DMS79 treated with DMSO at 0.1 percent for 48 hours (cell line): Measurements from ENCODE around the gene ZC3H7A.

ENCODE experiments used
- DNase-seq: peaks from one replicate; lab custom pipeline; 2025; lab: John Stamatoyannopoulos, UW

The ZC3H7A gene

DNA sequence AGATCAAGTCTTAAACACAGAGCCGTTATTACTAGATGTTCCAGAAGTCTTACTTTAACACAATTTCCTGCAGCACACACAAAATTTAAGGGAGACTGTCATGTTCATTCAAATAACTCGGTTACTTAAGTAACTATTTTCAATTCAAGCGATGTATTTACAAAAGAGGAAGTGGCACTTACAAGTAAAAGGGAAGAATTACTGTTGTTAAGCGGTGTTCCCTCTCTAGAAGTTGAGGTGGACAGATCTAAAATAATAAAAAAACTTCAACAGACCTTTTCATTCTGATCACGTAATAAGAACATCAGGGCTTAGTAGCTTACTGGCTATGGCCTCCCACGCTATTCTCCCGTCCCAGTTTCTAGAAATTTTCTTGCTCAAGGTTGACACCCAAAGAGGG lies 28.2 kb downstream of the ZC3H7A start:
- no peak for DNase-seq

DNA sequence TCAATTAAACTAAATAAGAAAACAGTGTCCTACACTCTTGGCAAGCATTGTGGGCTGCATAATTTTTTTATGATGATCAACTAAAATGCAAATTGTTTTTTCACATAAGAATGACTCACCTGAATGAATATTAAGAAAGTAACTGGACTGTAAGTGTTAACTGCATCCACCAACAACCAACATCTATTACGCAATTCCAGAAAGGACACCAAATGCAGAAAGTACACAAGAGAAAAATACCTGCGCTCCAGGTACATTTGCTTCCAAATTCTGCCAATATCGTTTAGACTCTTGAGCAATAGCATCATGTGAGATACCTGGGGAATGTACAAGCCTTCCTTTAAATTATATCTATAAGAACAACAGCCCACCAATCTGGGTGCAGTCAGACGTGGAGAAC lies 34.6 kb downstream of the ZC3H7A start:
- DNase-seq, result no peak

GRCh38 chr16:11759997-11760396 lies 37.1 kb downstream of the ZC3H7A start:
- no peak for DNase-seq

- no peak for DNase-seq
These were observed 37.8 kb downstream of the ZC3H7A start for GRCh38 chr16:11759163-11759834.

DNA sequence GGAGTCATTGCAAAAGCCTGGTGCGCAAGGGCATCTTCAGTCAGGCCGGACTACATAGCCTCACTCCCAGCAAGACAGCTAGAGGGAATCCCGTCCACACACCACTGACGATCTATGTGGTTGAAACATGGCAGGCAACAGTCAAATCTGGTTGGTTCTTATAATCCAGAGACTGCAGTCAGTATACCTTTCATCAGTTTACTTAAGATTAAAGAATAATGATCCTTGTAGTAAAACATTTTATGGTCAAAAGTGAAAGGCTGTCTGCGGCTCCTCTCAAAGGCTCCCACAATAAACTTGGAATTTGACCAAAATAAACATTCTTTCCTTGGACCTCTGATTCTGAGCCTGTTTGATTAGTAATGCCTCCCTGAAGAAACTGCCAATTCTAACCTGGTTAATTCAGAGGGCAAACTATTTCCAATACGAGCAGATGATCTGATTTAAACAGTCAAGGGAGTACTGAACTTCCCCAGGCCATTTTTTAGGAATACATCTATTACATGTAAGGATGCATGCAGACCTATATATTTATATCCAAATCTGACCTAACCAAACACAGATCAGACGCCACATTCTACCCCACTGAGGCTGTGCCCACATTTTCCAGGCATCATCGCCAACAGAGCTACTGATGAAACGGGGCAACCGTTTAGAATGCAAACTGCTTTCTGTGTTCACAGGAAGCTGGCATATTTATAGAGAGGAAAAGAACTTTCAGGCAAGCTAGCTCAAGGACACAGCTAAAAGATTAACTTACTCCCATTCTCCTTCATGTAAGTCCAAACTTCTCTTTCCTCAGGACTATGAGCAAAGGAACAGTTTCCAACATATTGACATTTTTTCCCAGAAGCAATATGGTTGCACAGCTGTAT lies 39.1 kb downstream of the ZC3H7A start:
- DNase-seq, result peak; percentile 58

DNA sequence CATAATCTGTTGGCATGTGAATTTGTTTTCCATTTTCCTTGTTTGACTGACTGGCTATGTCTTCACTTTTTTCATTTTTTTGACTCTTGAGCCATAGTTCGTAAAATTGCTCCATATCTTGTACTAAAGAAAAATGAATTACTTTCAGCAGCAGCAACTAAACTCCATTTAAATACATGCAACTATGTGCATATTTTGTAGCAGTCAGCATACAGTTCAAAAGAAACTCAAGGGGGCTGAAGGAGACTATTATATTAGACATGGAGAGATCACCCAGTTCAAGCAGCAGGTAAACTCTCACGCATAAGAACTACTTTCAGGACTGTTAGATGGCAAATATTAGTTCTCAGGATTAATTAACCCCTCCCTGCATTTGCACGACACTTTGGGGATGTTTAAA lies 40.8 kb downstream of the ZC3H7A start:
- no peak for DNase-seq

DNA sequence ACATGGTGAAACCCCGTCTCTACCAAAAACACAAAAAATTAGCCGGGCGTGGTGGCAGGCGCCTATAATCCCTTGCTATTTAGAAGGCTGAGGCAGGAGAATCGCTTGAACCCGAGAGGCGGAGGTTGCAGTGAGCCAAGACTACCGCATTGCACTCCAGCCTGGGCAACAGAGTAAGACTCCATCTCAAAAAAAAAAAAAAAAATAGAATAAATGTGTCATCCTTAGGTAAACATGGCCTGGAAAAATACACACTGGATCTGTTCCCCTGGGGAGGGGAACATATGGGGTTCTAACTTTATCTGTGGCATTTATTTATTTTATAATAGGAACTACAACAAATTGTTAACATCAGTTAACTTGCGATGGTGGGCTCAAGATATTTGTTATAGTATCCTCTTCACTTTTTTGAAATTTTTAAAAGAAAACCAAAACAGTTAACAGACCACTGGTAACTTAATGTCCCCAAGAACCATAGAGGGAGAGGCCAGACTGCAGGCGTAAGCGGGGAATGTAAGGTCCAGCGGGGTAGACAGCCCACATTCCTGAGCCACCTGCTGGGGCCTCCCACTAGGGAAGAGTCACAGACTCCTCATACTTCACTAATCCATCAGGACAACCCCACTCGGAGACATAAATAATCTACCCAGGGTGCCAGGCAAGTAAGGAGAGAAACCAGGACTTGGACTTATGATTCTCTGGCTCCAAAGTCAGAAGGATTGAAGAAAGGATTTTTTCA lies 41.9 kb downstream of the ZC3H7A start:
- DNase-seq, result no peak

DNA sequence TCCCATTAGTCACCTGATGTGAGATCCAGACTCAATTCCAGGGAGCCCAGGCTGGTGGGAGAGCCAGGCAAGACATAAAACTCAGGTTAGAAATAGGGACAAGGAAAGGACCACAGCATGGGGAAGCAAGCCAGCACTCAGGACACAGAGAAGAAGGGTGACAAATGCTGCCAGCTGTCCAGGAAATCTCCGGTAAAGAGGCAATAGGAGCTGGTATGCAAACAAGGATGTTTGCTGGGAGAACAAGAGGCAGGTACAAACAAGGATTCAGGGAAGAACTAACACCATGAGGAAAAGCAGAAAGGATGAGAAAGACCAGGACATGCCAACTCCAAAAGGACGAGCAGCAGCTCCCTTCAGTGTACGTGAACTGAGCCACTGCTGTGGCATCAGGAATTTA lies 44.2 kb downstream of the ZC3H7A start:
- no peak for DNase-seq

DNA sequence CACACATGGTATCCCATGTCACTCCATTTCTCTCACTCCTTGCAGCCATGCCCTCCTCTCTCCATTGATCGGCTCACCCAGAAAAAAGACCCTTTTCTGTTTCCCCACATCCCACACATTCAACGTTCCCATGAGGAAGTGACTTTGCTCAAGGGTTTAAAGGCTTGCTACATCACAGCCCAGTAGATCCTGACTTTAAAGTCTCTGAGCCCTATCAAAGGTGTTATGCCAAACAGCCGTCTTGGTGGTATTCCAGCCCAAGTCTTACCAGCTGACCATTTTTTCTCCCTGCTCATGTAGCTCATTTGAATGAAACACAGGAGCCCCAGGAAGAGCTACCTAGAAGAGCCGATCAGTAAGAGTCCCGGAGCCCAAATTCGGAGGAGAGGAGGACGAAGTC lies 47.0 kb downstream of the ZC3H7A start:
- no peak for DNase-seq

DNA sequence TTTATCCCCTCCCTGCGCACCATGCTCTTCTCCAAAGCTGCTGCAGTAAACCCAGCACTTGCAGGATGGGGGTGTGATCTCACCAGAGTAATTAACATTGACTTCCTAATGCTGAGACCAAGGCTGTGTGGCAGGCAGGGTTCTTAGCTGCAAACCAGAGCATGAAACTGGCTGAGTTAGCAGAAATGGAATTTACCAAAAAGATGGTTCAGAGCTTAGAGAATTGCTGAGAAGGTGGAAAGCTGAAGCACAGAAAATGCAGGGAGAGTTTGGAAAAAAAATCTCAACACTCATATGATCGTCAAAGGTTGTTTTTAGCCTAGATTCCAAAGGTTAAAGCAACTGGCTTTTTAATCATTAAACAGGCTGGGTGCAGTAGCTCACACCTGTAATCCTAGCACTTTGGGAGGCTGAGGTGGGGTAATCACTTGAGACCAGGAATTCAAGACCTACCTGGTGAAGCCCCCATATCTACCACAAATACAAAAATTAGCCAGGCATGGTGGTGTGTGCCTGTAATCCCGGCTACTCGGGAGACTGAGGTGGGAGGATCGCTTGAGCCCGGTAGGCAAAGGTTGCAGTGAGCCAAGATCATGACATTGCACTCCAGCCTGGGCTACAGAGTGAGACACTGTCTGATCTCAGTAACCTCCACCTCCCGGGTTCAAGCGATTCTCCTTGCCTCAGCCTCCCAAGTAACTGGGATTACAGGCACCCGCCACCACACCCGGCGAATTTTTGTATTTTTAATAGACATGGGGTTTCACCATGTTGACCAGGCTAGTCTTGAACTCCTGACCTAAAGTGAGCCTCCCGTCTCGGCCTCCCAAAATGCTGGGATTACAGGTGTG lies 48.4 kb downstream of the ZC3H7A start:
- DNase-seq, result peak; percentile 5

DNA sequence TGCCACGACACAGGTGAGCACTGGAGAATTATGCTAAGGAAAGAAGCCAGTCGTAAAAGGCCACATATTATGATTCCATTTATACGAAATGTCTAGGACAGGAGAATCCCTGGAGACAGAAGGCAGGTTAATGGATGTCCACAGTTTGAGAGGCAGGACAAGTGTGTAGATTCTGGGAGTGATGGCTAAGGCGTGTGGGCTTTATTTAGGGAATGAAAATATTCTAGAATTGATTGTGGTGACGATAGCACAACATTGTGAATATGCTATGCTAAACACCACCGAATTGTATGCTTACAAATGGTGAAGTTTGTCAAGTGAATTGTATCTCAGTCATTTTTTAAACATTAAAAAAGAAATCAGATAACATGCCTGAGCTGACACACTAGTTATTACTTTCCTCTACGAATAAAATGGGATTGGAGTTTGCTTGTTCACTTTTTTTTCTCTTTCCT lies 49.1 kb downstream of the ZC3H7A start:
- DNase-seq, result no peak

DNA sequence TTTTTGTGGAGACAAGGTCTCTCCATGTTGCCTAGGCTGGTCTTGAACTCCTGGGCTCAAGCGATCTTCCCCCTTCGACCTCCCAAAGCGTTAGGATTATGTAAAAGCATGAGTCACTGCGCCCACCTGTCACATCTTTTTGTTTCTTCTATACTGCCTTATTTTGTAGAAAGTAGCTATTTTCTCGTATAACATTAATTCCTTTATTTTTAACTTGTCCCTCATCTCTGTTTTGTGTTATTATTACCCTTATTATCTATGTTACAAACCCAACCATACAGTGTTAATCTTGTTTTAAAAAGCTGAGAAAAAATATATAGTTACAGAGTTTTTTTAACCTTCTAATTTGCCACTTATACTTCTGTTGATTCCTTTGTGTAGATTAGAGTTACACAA lies 53.0 kb downstream of the ZC3H7A start:
- DNase-seq, result no peak

GRCh38 chr16:11743308-11744074 lies 53.6 kb downstream of the ZC3H7A start:
- no peak for DNase-seq

DNA sequence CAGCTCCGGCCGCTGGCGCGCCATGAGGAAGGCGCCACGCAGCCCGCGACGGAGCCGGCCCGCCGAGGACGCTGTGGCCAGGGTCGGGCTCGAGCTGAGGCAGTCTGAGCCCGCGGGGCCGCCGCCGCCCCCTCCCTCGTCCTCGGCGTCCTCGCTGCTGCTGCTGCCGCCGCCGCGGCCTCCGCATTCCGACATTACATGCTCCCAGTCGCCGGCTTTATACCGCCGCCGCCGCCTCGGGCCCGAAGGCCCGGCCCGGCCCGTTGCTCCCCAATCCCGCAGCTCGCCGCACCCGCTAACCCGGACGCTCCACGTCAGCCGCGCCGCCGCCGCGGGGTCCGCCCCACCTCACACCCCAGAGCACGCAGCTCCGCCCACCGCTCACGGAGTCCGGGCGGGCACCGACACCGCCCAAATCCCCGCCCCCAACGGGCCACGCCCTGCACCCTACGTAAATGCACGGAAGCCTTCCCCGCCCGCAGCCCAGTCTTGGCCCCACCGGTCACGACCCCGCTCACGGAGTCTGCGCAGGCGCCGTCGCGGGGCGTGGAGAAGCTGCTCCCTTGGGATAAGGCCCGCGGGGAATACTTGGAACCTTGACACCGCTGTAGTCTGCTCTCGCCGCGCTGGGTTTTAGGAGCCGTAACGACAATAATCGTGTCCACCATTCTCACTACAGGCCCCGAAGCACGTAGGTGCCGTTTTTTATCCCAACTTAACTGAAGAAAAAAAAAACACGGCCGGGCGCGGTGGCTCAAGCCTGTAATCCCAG lies 54.3 kb downstream of the ZC3H7A start, which contains the start of gene TXNDC11:
TXNDC11 (minus strand) TSS at position 322 of the 772 bp plus-strand sequence; CDS start at position 195, 127 bp downstream.
- DNase-seq, result peak; percentile 93

DNA sequence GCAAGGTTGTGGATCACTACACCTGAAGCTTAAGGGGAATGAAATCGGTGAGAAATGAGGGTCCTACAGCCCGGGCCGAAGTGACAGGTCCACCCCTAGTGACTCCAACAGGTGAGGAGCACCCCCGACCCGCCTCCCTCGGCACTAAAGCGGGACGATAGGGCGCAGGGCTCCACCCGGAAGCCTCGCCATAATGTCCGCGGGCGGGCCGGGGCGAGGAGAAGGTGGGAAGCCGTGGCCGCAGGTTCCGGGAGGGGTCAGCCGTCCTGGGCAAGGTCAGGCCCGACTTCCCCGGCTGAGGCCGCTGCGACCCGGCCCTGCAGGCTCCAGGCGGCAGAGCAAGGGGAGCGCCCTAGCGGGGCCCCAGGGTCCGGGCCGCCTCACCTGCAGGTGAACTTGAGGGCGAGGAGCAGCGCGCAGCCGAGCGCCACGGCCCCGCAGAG lies 54.9 kb downstream of the ZC3H7A start:
- DNase-seq, result no peak

DNA sequence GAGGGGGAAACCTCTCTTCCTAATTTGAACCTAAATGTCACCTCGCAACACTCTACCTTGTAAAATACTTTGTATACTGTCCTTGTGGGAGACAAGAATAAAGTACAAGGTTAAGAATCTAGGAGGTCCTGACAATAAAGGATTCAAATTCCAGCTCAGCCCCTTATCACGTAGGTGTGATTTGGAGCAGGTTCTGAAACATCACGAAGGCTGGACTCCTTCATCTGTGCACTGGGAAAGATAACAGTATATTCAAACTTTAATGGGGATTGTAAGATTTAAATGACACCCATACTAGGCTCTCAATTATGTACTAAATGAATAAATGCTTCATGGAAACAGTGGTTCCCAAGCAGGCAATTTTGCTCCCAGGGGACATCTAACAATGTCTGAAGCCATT lies 56.5 kb downstream of the ZC3H7A start:
- no peak for DNase-seq

- DNase-seq, result no peak
These were observed 58.1 kb downstream of the ZC3H7A start for GRCh38 chr16:11738742-11739544.

DNA sequence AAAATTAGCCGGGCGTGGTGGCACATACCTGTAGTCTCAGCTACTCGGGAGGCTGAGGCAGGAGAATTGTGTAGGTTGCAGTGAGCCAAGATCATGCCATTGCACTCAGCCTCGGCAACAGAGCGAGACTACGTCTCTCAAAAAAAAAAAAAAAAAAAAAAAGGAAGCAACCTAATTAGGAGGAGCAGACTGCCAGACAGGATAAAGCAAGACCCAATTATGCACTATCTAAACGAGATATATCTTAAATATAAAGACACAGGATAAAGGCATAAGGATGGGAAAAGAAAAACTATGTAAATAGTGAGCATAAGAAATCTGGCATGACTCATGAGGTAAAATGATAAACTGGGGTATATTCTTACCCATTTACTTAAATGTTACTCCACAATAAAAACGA lies 59.3 kb downstream of the ZC3H7A start:
- no peak for DNase-seq

GRCh38 chr16:11736903-11737302 lies 60.2 kb downstream of the ZC3H7A start:
- DNase-seq, result no peak
